Upper lobe of left lung (tissue), 4 donors: ENCODE data around the gene FBN2.

Experiments
- POLR2A ChIP-seq, 4 donors: fragments of 450-650 bp; IDR thresholded peaks; one replicate each; pipeline ENCODE4 v1.5.1; 2016 to 2017; ENCODE audit warnings: antibody characterized with exemption in 4 of 4, mild to moderate bottlenecking in 2 of 4
- TF ChIP-seq, protein P1 (sequence below), 6 experiments: fragments of 450-650 bp in 4 of 6; fragments of 200-600 bp in 2 of 6; sonication (generic) in 2 of 6; IDR thresholded peaks; one replicate each; pipeline ENCODE4 v1.5.1; 2016 to 2019; ENCODE audit warnings: antibody characterized with exemption in 6 of 6

DNA sequence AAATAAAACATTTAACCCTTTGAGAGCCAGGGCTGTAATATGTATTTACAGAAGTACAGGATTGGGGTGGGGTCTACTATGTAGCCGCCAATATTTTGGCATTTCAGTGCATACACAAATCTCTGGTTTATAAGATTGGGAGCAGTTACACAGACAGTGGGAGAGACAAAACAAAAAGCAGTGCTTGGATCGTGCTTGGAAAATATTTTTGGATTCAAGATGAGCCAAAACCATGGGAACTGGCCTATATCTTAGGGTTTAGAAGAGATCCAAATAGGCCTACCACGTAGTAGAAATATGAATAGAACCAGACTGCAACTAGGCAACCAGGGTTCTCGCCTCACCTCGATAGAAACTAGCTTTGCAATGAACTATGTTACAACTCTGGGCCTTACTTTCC, 284.9 kb downstream of the FBN2 start:
- TF ChIP-seq, protein P1, sequence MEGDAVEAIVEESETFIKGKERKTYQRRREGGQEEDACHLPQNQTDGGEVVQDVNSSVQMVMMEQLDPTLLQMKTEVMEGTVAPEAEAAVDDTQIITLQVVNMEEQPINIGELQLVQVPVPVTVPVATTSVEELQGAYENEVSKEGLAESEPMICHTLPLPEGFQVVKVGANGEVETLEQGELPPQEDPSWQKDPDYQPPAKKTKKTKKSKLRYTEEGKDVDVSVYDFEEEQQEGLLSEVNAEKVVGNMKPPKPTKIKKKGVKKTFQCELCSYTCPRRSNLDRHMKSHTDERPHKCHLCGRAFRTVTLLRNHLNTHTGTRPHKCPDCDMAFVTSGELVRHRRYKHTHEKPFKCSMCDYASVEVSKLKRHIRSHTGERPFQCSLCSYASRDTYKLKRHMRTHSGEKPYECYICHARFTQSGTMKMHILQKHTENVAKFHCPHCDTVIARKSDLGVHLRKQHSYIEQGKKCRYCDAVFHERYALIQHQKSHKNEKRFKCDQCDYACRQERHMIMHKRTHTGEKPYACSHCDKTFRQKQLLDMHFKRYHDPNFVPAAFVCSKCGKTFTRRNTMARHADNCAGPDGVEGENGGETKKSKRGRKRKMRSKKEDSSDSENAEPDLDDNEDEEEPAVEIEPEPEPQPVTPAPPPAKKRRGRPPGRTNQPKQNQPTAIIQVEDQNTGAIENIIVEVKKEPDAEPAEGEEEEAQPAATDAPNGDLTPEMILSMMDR (IDR thresholded peaks at IDR 0.05): no peak
- TF ChIP-seq POLR2A (IDR thresholded peaks at IDR 0.05): no peak
